GM18868 (cell line): ENCODE results near the gene CTRB1.
A peak's percentile ranks its signal among the peaks of the same experiment; 100 is the strongest.
"Not testable (repeated sequence)": the region's sequence is repeated elsewhere in the genome, so short reads cannot be mapped to it uniquely, and the experiment has no call there.

Experiments used
- ATAC-seq: cut with Tn5 transposase; IDR thresholded peaks from one replicate; pipeline ENCODE4 v1.9.1; 2021; ENCODE audit warnings: mild to moderate bottlenecking, moderate library complexity; ENCODE audit not compliant: unreplicated experiment

CTRB1 gene

GRCh38 chr16:75267631-75268264, 49.0 kb downstream of the CTRB1 start:
- no peak for ATAC-seq

DNA sequence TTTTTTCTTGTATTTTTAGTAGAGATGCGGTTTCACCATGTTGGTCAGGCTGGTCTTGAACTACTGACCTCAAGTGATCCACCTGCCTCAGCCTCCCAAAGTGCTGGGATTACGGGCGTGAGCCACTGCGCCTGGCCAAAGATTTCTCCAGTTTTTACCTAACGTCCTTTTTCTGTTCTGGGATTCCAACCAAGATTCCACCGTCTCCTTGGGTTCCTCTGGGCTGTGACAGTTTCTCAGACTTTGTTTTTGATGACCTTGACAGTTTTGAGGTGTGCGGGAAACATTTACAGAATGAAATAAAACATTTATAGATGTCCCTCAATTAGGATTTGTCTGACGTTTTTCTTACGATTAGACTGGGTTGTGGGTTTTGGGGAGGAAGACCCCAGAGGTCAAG, 50.6 kb downstream of the CTRB1 start:
- ATAC-seq = not testable (repeated sequence)

DNA sequence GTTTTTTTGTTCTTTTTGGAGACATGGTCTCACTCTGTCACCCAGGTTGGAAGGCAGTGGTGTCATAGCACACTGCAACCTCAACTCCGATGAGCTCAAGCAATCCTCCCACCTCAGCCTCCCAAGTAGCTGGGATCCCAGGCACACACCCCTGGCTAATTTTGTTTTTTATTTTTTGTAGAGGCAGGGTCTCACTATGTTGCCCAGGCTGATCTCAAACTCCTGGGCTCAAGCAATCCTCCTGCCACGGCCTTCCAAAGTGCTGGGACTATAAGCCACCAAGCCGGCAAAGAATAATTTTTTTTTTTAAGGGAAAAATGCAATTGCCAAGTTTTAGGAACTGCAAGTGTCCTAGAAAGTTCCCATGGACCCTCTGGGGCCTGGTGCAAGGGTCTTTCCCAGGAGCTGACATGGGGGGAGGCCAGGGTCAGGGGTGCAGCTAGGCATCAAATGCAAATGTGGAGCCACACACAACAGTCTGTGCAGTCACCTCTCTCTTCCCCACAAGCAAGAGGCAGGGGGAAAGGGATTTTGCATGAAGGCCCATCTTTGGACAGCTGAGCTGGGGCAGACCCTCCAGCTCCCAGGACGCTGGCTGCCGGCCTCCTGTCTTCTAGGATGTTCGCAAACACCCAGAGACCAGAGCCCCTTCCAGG, 52.8 kb downstream of the CTRB1 start:
- peak; percentile 21 for ATAC-seq

DNA sequence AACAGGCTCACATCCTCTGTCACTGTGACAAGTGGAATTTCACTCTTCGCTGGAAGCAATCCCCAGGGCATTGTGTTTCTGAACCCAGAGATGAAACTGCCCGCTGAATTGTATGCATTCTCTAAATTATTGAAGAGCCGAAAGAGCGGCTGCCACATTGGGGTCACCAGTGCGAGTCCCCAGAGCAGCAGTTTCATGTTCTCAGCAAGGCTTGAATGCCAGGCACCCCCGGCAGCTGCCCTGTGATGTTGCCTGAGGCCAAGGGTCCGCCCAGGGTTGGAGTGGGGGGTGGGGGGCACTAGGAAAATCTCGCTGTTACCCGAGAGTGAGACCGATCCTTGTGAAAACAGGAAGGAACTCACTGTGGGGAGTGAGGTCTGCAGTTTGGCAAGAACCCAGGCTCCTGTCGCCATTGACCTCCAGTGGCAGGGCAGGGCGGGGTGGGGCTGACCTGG, 53.3 kb downstream of the CTRB1 start:
- peak; percentile 60 for ATAC-seq

GRCh38 chr16:75272629-75273028, 53.8 kb downstream of the CTRB1 start:
- ATAC-seq = not testable (repeated sequence)

- ATAC-seq = no peak
Observed at GRCh38 chr16:75273054-75273925, 54.5 kb downstream of the CTRB1 start.
